ENCODE measurements around the gene VASH1. TPM values are rescaled to one million over a fixed set of nuclear protein-coding genes. Genes with fewer than 3 reads are reported as not detected.
A peak's percentile ranks its signal among the peaks of the same experiment; 100 is the strongest.

Gene VASH1
- total RNA-seq, 2 donors from 2014 or later, result 2.1 to 19.8 TPM

DNA sequence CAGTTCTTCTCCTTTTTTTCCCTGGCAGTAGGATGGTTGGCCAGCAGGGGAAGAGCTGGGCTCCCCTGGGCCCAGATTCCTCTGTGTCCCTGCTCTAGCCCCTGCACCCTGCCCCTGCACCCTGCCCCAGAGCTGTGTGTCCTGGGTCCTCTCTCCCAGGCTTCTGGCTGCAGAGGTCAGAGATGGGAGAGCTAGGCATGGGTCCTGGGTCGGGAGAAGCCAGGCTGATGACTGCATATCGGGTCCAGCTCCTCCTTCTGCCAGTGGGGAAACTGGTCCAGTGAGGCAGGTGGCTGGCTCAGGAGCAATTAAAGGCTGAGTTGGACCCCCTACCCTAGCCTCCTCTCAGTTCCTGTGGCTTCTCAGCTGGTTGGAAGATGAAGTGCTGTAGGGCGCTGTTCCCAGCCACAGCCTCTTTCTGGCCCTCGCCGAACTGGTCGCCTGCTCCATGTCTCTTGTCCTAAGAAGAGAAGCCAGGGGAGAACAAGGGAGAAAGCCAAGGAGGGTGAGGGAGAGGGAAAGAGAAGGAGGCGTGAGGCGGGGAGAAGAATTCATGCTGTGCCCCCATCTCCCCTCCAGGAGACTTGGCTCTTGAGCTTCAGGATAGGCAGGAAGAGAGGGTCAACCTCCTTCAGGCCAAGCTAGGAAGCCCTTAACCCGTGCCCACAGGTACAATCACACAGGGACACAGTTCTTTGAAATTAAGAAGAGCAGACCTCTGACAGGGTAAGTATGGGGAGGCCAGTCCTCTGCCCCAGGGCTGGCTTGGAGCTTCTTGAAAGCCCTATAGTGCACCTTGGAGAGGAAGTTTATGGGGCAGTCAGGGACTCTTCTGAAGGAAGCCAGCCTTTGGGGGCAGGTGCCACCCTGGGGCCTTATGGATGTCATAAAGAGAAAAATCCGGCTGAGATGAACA, 9.5 kb downstream of the VASH1 start:
- no peak overlapping the region for H3K4me3 ChIP-seq
- H3K27me3 ChIP-seq (replicated peaks; ENCODE audit: insufficient read depth), result no peaks in the 10 kb centered on the region
- WGBS, result 72% methylated on average over 10 of the region's 10 CpGs
- no peaks in the 10 kb centered on the region for H3K36me3 ChIP-seq
- intact Hi-C loops (cut with DNase I), result no loop called here
- no peaks in the 10 kb centered on the region for H3K9me3 ChIP-seq
- no peak for DNase-seq (ENCODE audit: low spot score)
- H3K27ac ChIP-seq, result no peak overlapping the region
- TF ChIP-seq POLR2AphosphoS5 (IDR thresholded peaks at IDR 0.05), result no peak
- TF ChIP-seq, protein P1, sequence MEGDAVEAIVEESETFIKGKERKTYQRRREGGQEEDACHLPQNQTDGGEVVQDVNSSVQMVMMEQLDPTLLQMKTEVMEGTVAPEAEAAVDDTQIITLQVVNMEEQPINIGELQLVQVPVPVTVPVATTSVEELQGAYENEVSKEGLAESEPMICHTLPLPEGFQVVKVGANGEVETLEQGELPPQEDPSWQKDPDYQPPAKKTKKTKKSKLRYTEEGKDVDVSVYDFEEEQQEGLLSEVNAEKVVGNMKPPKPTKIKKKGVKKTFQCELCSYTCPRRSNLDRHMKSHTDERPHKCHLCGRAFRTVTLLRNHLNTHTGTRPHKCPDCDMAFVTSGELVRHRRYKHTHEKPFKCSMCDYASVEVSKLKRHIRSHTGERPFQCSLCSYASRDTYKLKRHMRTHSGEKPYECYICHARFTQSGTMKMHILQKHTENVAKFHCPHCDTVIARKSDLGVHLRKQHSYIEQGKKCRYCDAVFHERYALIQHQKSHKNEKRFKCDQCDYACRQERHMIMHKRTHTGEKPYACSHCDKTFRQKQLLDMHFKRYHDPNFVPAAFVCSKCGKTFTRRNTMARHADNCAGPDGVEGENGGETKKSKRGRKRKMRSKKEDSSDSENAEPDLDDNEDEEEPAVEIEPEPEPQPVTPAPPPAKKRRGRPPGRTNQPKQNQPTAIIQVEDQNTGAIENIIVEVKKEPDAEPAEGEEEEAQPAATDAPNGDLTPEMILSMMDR (IDR thresholded peaks at IDR 0.05), result no peak
- TF ChIP-seq POLR2A (IDR thresholded peaks at IDR 0.05), result no peak
- H3K4me1 ChIP-seq (replicated peaks), result no peaks in the 10 kb centered on the region

DNA sequence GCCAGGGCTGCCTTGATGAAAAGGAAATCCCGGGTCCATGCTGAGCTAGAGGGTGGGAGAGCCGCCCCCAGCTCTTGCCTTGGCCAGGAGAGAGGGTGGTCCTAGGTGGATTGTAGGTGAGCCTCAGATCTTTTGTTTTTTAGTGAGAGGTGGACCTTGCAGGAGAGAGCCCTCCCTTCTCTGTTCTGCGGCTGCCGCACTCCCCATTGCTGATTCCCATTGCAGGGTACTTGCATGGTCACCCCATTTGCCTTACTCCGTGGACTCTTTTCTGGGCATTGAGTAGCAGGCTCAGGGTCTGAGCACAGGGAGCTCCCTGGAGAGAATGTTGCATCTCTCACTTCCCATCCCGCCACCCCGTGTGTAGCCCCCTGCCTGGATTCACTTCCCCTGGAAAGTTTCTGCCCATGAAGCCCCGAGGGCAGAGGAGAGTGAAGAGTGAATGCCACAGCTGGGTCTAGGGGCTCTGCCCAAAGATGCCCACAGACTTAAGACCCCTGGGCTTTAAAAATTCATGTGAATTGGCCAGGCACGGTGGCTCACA, 10.2 kb downstream of the VASH1 start:
- H3K36me3 ChIP-seq, result no peaks in the 10 kb centered on the region
- no peak overlapping the region for H3K27ac ChIP-seq
- intact Hi-C loops (cut with DNase I), result no loop called here
- H3K4me3 ChIP-seq, result no peak overlapping the region
- TF ChIP-seq POLR2AphosphoS5 (IDR thresholded peaks at IDR 0.05) (no peak), POLR2A (IDR thresholded peaks at IDR 0.05) (no peak)
- TF ChIP-seq, protein P1 (IDR thresholded peaks at IDR 0.05), result no peak
- H3K27me3 ChIP-seq (replicated peaks; ENCODE audit: insufficient read depth), result no peaks in the 10 kb centered on the region
- H3K4me1 ChIP-seq (replicated peaks), result no peaks in the 10 kb centered on the region
- DNase-seq (ENCODE audit: low spot score), result no peak
- no peaks in the 10 kb centered on the region for H3K9me3 ChIP-seq
- 89% methylated on average over 9 of the region's 9 CpGs for WGBS

DNA sequence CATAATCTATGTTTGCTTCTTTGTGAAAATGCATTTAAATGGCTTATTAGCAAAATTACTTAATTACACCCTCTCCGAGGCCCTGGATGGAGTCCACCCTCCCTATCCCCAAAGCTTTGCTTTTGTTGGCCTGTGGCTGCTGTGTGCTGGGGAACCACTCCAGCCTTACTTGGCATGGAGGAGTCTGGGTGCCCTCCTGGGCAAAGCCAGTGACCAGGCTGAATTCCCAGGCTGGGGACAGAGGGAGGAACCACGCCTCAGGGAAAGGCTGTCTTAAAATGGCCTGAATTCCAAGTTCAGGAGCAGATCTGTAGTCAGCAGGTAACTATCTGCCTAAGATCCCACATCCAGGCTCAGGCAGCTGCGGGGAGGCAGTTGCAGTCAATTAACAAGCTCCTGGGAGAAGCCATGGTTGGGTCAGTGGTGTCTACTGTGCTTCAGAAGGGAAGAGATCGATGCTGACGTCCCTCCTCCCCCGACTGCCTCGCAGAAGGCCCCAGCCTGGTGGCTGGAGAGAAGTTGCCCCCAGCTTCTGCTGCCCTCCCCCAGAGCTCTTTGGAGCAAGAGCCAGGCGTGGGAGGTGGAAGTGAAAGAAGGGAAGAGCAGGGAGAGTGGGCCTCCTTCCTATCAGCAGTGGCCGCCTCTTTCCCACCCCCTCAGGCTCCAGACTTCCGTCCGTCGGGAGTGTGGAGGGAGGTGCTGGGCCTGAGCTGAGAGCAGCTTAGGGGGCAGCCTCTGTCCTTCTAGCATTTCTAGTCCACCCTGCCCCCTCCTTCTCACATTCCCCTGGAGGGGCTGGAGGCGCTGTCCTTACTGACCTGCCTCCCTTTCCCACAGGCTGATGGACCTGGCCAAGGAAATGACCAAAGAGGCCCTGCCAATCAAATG, 11.3 kb downstream of the VASH1 start:
- DNase-seq (ENCODE audit: low spot score), result no peak
- H3K4me1 ChIP-seq (replicated peaks), result no peaks in the 10 kb centered on the region
- intact Hi-C loops (cut with DNase I), result no loop called here
- no peaks in the 10 kb centered on the region for H3K27me3 ChIP-seq (replicated peaks; ENCODE audit: insufficient read depth)
- WGBS, result 45% methylated on average over 13 of the region's 13 CpGs
- no peaks in the 10 kb centered on the region for H3K36me3 ChIP-seq
- TF ChIP-seq POLR2A (IDR thresholded peaks at IDR 0.05) (no peak), POLR2AphosphoS5 (IDR thresholded peaks at IDR 0.05) (no peak)
- TF ChIP-seq, protein P1 (IDR thresholded peaks at IDR 0.05), result no peak
- H3K27ac ChIP-seq, result peak overlapping the region in 1 of 2 donors; percentile 38
- no peaks in the 10 kb centered on the region for H3K9me3 ChIP-seq
- no peak overlapping the region for H3K4me3 ChIP-seq

DNA sequence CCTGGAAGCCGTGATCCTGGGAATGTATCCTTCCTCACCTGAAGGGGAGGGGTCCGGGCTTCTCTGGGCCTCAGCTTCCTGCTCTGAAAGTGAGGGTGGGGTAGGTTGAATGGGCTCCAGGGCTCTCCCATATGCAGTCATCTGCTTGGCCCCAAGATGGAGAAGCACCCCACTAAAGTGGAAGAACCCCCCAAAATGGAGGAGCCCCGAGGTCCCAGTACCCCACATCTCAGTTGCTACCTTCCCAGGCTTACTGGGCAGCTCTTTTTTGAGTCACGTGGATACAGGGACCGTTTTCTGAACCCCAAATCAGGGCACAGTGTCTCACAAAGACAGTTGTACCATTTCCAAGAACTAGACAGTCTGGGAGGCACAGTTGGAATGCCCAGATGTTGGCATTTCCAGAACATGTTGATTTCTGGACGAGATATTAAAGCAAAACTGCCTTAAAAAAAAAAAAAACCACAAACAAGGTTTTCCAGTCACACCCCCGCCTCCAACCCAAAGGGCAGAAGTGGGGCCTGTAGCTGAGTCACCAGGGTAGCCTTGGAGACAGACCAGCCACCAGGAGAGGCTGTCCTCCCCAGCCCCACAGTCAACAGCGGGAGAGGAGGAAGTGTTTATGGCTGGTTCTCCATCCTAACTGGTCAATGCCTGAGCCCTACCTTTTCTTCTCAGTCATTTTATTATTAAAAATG, 12.1 kb downstream of the VASH1 start:
- Histone ChIP-seq H3K9me3 (no peaks in the 10 kb centered on the region), H3K4me1 (replicated peaks) (no peaks in the 10 kb centered on the region), H3K4me3 (no peak overlapping the region), H3K27me3 (replicated peaks; ENCODE audit: insufficient read depth) (no peaks in the 10 kb centered on the region), H3K27ac (peak overlapping the region in 1 of 2 donors; percentile 38), H3K36me3 (no peaks in the 10 kb centered on the region)
- no peak for DNase-seq (ENCODE audit: low spot score)
- intact Hi-C loops (cut with DNase I), result no loop called here
- 29% methylated on average over 8 of the region's 8 CpGs for WGBS
- TF ChIP-seq, protein P1 (IDR thresholded peaks at IDR 0.05), result no peak

Data from prostate gland (tissue), 2 donors.